Stimulated activated CD4-positive, alpha-beta T cell treated with anti-CD3 and anti-CD28 coated beads, Interleukin-1b, Interleukin-23, amount 100 ng/mL, for 4 hours (primary cell): ENCODE measurements around the gene EFCAB8.
"Not testable (repeated sequence)": the region's sequence is repeated elsewhere in the genome, so short reads cannot be mapped to it uniquely, and the experiment has no call there.

Experiments
- DNase-seq, 2 donors: peaks; one replicate each; pipeline ENCODE4 v3.0.0-alpha.2; 2020; ENCODE audit warnings: low read depth in 2 of 2

Gene EFCAB8

DNA sequence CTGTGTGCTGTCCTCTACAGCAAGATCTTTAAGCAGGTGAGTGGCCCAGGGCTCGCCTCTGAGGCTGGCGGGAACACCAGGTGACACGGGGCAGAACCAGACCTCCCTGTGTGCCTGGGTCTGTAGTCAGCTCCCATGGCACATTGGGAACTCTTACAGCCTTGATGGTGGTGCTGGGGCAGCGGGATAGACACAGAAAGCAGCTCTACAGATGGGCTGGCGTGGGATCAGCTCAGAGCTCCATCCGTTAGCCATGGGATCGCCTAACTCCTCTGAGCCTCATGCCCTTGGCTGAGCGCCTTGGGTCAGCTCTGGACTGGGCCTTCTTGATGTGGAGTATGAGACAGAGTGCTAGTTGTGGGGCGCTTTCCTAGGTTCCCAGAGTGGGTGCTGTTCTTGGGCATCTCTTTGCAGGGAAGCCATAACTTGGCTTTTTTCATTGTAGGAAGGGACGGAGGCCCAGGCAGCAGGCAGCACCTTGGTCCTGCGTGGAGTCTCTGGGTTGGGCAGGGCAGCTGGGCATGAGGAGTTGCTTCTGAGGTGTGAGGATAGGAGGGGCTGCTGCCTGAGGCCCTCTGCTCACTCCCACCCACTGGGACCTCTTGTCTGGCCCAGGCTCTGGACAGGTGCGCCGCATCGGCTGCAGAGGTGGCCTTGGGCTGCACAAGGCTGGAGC is 51.3 kb downstream of the EFCAB8 start:
- no peak for DNase-seq

DNA sequence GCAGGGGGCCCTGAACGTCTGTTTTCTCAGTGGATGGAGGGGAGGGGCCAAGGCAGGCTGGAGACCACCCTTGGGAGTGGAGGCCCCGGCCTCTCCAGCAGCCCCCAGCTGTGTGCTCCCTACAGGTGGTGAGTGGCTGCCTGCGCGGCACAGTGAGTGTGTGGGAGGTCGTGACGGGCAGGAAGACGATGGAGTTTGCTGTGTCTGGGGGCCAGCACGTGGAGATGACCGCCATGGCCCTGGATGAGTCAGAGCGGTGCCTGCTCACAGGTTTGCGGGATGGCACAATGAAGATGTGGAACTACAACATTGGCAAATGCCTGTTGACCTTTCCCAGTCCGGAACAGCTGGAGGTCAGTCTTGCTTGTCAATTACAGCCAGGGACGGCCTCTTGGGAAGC is 52.6 kb downstream of the EFCAB8 start:
- DNase-seq: no peak

DNA sequence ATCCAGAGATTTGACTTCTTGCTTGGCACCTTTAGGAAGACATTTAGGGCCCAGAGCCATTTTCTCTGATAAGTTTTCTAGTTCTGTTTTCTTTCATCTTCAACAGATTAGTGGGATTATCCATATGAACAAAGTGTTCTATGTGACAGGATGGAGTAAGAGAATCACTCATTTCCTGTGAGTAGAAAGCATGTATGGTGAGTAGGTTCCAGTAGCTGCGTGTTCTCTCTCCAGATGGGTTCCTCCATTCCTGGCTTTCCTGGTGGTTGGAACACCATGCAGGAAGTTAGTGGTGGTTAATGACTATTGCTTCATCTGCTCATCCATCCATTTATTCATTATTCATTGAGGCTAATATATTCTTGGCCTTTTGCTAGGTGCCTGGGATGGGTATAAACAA is 54.0 kb downstream of the EFCAB8 start:
- no peak for DNase-seq

DNA sequence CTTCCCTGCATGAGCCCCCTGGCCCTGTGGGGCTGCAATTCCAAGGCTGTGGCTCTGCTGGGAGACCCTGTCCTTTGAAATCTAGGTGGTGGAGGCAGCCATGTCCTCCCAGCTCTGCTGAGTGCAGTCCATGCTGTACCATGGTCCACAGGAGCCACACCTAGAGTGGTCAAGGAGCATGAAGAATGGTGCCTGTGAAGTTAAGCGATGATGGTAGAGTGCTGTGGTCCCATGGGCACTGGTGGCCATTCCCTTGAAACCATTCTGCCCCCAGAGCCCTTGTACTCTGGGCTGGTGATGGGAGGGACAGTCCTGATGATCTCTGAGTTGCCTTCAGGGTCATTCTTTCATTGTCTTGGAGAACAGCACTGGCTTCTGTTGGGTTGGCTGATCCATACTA is 55.3 kb downstream of the EFCAB8 start:
- no peak for DNase-seq

DNA sequence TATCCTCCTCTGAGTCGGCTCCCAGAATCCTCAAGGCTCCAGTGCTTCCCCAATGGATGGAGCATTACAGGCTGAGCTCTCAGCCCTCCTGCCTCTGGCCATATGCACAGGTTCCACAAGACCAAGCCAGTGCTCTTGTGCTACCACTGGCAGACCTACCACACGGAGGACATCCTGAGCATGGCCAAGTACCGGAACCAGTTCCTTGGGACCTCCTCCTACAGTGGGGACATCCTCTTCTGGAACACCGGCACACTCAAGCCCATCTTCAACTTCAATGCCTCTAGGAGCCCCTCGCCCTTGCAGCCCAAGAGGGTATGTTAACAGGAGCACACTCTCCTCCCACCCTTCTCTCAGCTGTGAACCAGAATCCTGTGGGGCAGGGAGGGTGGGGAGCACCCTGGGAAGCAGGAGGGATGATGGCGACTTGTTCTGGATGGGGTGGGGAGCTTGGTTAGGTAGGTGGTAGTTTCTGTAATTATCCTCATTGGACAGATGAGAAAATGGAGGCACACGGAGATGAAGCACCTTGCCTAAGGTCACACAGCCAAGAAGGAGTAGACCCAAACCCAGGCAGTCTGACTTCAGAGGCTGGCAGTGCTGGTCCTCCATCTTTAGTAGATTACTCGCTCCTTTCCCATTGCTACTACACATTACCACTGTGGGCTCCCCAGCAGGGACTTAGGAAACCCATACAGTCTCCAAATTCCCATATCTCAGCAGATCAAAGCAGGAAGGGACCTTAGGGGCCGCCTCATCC is 58.6 kb downstream of the EFCAB8 start:
- DNase-seq: no peak

DNA sequence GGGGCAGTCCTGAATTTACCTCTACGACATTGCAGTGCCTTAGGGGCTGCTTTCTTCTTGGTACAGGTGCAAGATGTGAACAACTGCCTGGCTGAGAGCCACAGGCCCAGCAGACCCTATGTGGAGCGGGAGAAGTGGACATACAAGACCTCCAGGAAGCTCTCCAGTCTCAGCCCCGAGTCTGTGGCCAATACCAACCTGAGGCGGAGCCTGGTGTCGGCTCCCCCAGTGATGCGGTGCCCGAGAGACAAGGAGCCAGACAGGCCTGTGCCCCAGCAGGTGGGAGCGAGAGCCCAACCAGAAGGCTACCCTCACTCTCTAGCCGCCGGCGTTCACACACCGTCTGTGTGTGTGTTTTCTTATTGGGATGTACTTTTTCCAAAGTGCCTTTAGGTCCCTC is 59.6 kb downstream of the EFCAB8 start:
- no peak for DNase-seq

DNA sequence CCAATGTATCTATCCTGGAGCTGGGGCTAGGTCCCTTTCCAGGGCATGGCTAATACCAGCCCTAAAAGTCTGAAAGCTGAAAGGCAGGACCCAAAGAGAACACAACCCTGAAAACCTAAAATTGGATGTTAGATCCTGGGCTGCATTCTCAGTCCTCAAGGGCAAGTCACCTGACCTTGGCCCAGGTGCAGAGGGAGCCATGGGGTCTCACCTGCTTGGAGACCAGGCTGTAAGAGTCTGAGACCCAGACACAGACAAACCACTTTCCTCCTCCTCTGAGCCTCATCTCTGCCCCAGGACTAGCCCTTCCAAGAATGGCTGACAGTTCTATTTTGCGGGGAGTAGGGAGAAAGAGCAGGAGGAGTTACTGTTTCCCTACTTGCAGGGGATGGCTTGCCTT is 60.0 kb downstream of the EFCAB8 start:
- no peak for DNase-seq

GRCh38 chr20:32920066-32920465 is 61.3 kb downstream of the EFCAB8 start:
- no peak for DNase-seq

DNA sequence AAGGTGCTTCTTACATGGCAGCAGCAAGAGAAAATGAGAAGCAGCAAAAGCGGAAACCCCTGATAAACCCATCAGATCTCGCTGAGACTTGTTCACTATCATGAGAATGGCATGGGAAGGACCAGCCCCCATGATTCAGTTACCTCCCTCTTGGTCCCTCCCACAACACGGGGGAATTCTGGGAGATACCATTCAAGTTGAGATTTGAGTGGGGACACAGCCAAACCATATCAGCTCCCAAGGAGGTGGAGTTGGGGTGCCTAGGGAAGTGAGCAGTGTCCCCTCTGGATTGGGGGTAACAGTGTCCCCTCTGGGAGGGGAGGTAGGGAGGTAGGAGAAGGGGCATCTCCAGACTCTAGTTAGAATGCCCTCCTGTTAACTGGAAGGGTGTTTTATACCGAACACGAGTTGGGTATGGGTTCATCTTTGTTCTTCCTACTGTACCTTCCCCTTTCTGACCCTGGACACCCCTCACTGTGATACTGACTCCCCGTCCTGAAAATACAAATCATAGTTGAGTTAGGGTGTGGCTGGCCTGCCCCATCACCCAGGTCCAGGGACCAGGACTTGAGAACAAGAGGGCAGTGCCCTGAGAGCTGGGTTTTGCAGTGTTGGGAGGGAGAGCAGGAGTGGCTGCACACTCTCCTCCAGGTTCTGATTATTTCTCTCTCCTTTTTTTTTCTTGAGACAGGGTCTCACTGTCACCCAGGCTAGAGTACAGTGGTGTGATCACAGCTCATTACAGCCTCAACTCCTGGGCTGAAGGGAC is 62.0 kb downstream of the EFCAB8 start:
- DNase-seq: no peak

- no peak for DNase-seq
Observed at GRCh38 chr20:32922466-32922865, 63.7 kb downstream of the EFCAB8 start.

GRCh38 chr20:32924781-32925180 is 66.1 kb downstream of the EFCAB8 start:
- no peak for DNase-seq

GRCh38 chr20:32925481-32926196 is 66.9 kb downstream of the EFCAB8 start:
- DNase-seq: no peak

DNA sequence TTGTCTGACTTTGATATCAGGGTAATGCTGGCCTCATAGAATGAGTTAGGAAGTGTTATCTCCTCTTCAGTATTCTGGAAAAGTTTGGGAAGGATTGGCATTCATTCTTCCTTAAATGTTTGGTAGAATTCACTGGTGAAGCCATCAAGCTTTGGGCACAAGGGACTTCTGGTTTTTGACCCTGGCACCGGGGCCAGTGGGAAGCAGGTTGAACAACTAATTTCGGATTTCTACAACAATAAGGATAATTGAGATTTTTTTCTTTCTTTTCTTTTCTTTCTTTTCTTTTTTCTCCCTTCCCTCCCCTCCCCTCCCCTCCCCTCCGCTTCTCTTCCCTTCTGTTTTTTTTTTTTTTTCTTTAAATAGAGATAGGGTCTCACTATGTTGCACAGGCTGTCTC is 70.4 kb downstream of the EFCAB8 start:
- no peak for DNase-seq

GRCh38 chr20:32930181-32930580 is 71.5 kb downstream of the EFCAB8 start:
- DNase-seq: no peak

DNA sequence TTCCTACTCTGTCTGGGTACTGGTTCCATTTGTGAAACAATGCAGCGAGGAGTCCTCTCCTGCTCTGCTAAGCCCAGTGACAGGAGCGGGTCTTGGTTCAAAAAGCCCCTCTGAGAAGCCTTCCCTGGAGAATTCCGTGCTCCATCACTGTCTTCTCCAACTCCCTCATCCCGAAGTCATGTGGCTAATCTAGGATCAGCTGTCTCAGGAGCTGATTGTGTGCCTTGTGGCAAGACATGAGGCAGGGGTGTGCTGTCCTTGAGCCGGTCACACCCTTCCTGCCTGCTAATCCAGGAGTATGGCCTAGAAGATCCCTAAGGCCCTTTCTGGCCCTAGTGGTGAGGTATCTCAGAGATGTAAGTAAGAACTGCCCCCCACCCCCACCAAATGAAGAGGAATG is 72.0 kb downstream of the EFCAB8 start:
- DNase-seq: no peak

DNA sequence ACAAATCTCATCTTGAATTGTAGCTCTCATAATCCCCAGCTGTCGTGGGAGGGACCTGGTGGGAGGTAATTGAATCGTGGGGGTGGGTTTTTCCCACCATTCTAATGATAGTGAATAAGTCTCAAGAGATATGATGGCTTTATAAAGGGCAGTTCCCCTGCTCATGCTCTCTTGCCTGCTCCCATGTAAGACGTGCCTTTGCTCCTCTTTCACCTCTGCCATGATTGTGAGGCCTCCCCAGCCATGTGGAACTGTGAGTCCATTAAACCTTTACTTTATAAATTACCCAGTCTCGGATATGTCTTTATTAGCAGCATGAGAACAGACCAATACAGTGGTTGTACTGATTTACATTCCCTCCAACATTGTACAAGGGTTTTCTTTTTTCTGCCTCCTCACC is 75.9 kb downstream of the EFCAB8 start:
- no peak for DNase-seq

DNA sequence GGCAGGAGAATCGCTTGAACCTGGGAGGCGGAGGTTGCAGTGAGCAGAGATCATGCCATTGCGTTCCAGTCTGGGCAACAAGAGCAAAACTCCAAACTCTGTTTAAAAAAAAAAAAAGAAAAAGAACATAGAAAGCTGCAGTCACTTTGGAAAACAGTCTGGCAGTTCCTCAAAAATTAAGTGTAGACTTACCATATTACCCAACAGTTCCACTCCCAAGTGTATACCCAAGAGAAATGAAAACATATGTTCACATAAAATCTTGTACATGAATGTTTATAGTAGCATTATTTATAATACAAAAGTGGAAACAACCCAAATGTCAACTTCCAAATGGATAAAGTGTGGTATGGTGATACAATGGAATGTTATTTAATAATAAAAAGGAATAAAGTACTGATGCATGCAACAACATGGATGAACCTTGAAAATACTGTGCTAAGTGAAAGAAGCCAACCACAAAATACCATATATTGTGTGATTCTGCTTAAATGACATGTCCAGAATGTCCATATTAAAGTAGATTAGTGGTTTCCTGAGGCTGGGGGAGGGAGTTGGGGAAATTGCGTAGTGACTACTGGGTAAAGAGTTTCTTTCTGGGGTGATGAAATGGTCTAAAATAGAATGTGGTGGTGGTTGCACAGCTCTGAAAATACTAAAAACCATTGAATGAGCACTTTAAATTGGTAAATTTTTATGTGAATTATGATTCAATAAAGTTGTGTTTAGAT is 82.6 kb downstream of the EFCAB8 start:
- DNase-seq: no peak

- DNase-seq: no peak
Observed at GRCh38 chr20:32943490-32944052, 84.8 kb downstream of the EFCAB8 start.

DNA sequence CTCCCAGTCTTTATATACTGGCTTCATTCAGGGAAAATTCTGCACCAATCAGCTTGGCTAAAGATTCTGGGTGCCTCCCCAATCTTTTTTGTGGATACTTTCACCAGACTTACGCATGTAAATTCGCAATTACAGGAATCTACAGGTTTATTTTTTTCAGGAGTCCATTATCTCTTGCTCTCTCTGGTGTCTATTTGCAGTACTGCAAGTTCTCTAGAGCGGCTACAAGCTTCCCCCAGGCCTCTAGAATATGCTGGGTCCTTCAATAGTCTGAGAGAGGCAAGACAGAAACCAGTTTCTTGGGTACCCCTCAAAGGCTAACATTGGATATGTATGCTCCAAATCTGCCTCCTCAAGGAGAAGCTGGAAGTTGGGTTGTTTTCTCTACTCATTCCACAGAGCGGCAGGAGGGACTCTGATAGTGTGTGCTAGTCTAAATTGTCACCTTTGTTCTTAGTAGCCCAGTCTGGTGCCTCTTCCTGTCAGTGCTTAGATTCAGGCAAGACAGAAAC is 87.0 kb downstream of the EFCAB8 start:
- DNase-seq: no peak

DNA sequence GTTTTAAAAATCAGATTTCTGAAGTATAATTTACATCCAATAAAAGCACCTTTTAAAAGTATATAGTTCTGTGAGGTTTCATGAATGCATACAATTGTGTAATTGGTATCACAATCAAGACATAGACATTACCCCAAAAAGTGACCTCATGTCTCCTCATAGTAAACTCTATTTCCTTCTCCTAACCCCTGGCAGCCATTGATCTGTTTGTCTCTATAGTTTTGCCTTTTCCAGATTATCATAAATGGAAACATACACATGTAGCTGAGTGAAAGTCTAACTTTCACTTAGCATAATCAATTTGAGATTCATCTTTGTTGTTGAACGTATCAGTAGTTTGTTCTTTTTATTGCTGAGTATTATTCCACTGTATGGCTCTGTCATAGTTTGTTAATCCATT is 87.9 kb downstream of the EFCAB8 start:
- DNase-seq: no peak

GRCh38 chr20:32950539-32950938 is 91.8 kb downstream of the EFCAB8 start:
- DNase-seq: not testable (repeated sequence)
